Thoracic aorta (tissue), 2 donors: ENCODE results near the gene MROH2A. TPM values are rescaled to one million over a fixed set of nuclear protein-coding genes. Genes with fewer than 3 reads are reported as not detected.

Experiments used
- ATAC-seq: fragments of 150-250 bp; one replicate; pipeline ENCODE4 v1.8.0; 2017; ENCODE audit warnings: low read depth; ENCODE audit not compliant: insufficient number of reproducible peaks, low FRiP score
- DNase-seq: peaks from one replicate; pipeline ENCODE4 v3.0.0-alpha.2; 2020; ENCODE audit warnings: low spot score
- H3K27ac ChIP-seq, 2 donors: fragments of 200-600 bp; sonication (generic); 1 replicate in 1 of 2; 2 replicates in 1 of 2; pipeline ENCODE4 v1.5.1; 2016; ENCODE audit warnings: mild to moderate bottlenecking in 2 of 2, moderate library complexity in 2 of 2
- H3K27me3 ChIP-seq: fragments of 200-600 bp; sonication (generic); replicated peaks from 2 replicates; pipeline ENCODE4 v1.6.0; 2016; ENCODE audit warnings: mild to moderate bottlenecking; ENCODE audit not compliant: insufficient read depth
- H3K36me3 ChIP-seq: fragments of 200-600 bp; sonication (generic); one replicate; pipeline ENCODE4 v1.5.1; 2016
- H3K4me1 ChIP-seq, 2 donors: fragments of 200-600 bp; sonication (generic); 1 replicate in 1 of 2; 2 replicates in 1 of 2; pipeline versions ENCODE4 v1.5.1 to v1.6.0; 2016; ENCODE audit warnings: low read depth in 2 of 2, mild to moderate bottlenecking in 1 of 2; ENCODE audit not compliant: control insufficient read depth in 1 of 2
- H3K4me3 ChIP-seq: fragments of 200-600 bp; sonication (generic); 2 replicates; pipeline ENCODE4 v1.5.1; 2016; ENCODE audit warnings: mild to moderate bottlenecking
- H3K9me3 ChIP-seq: fragments of 200-600 bp; sonication (generic); 2 replicates; pipeline ENCODE4 v1.5.1; 2016
- CTCF ChIP-seq: fragments of 200-600 bp; sonication (generic); IDR thresholded peaks from one replicate; pipeline ENCODE4 v1.5.1; 2019; ENCODE audit warnings: antibody characterized with exemption
- total RNA-seq, 2 donors: library from RNA; depleted of rRNA; stranded (reverse); fragments of >200 nt; gene quantifications; one replicate each; pipeline versions ENCODE4 v1.1.0 to v1.2.3, GENCODE V29; 2016

The MROH2A gene
- total RNA-seq, 2 donors from 2014 or later, result not detected

GRCh38 chr2:233821196-233821595 lies 43.1 kb downstream of the MROH2A start:
- Histone ChIP-seq H3K4me1 (no peaks in the 10 kb centered on the region), H3K36me3 (no peaks in the 10 kb centered on the region), H3K27me3 (no peaks in the 10 kb centered on the region), H3K4me3 (no peak overlapping the region), H3K9me3 (no peaks in the 10 kb centered on the region), H3K27ac (no peak overlapping the region)
- no peak for DNase-seq
- no peak for ATAC-seq
- no peak for TF ChIP-seq CTCF

GRCh38 chr2:233821709-233822100 lies 43.6 kb downstream of the MROH2A start:
- H3K4me1 ChIP-seq, result no peaks in the 10 kb centered on the region
- H3K27me3 ChIP-seq, result no peaks in the 10 kb centered on the region
- no peak overlapping the region for H3K27ac ChIP-seq
- TF ChIP-seq CTCF, result no peak
- DNase-seq (no peak), ATAC-seq (no peak)
- no peak overlapping the region for H3K4me3 ChIP-seq
- no peaks in the 10 kb centered on the region for H3K9me3 ChIP-seq
- no peaks in the 10 kb centered on the region for H3K36me3 ChIP-seq

- no peak overlapping the region for H3K27ac ChIP-seq
- ATAC-seq, result no peak
- TF ChIP-seq CTCF, result no peak
Measured at GRCh38 chr2:233822101-233822771, 44.1 kb downstream of the MROH2A start.

GRCh38 chr2:233822781-233823730 lies 44.9 kb downstream of the MROH2A start:
- Histone ChIP-seq H3K27ac (no peak overlapping the region), H3K4me3 (no peak overlapping the region), H3K27me3 (no peaks in the 10 kb centered on the region), H3K36me3 (no peaks in the 10 kb centered on the region), H3K4me1 (no peaks in the 10 kb centered on the region), H3K9me3 (no peaks in the 10 kb centered on the region)
- DNase-seq (no peak), ATAC-seq (no peak)
- no peak for TF ChIP-seq CTCF

More at GRCh38 chr2:233822101-233822771, 44.1 kb downstream of the MROH2A start:
- Histone ChIP-seq H3K36me3 (no peaks in the 10 kb centered on the region), H3K9me3 (no peaks in the 10 kb centered on the region), H3K27me3 (no peaks in the 10 kb centered on the region), H3K4me3 (no peak overlapping the region), H3K4me1 (no peaks in the 10 kb centered on the region)
- no peak for DNase-seq

GRCh38 chr2:233823731-233824121 lies 45.6 kb downstream of the MROH2A start:
- DNase-seq (no peak), ATAC-seq (no peak)
- no peaks in the 10 kb centered on the region for H3K4me1 ChIP-seq
- H3K4me3 ChIP-seq, result no peak overlapping the region
- no peak for TF ChIP-seq CTCF
- no peaks in the 10 kb centered on the region for H3K36me3 ChIP-seq
- H3K27ac ChIP-seq, result no peak overlapping the region
- no peaks in the 10 kb centered on the region for H3K27me3 ChIP-seq
- no peaks in the 10 kb centered on the region for H3K9me3 ChIP-seq
